H1 (cell line): ENCODE results near the gene TASP1. TPM values are rescaled to one million over a fixed set of nuclear protein-coding genes. Genes with fewer than 3 reads are reported as not detected.

Source experiments
- CTCF ChIA-PET: fragments of 300-600 bp; sonication (Branson Sonifier 250); formaldehyde crosslinking; loops from one replicate; lab custom pipeline; 2021; ENCODE audit not compliant: partially characterized antibody; lab: Charles Lee
- POLR2A ChIA-PET: fragments of 300-600 bp; sonication (Branson Sonifier 250); formaldehyde crosslinking; loops from one replicate; lab custom pipeline; 2021; ENCODE audit warnings: inconsistent platforms; ENCODE audit not compliant: partially characterized antibody; lab: Charles Lee
- DNase-seq, 2 experiments: peaks; one replicate each; pipeline versions ENCODE4 v3.0.0 to v3.0.0-alpha.2; 2010 to 2022; ENCODE audit warnings: low spot score in 2 of 2, low read depth in 1 of 2, mixed read lengths in 1 of 2
- FAIRE-seq: peaks from 2 replicates; lab custom pipeline; 2011; peaks lifted over from hg19 to GRCh38; lab: Jason Lieb, UNC
- H2AFZ ChIP-seq: 2 replicates; pipeline ENCODE4 v1.8.1; 2012; ENCODE audit warnings: low read length, inconsistent platforms
- H2AK5ac ChIP-seq: 2 replicates; pipeline ENCODE4 v1.6.1; 2013; ENCODE audit warnings: low read depth, low read length
- H2BK120ac ChIP-seq: replicated peaks from 2 replicates; pipeline ENCODE3; 2013; ENCODE audit warnings: low read depth, low read length, inconsistent platforms
- H2BK12ac ChIP-seq: 2 replicates; pipeline ENCODE4 v1.6.1; 2013; ENCODE audit warnings: low read depth, low read length
- H2BK15ac ChIP-seq: 2 replicates; pipeline ENCODE4 v1.6.1; 2013; ENCODE audit warnings: low read length
- H2BK20ac ChIP-seq: 2 replicates; pipeline ENCODE4 v1.6.1; 2013; ENCODE audit warnings: low read length
- H2BK5ac ChIP-seq: 2 replicates; pipeline ENCODE4 v1.6.1; 2013; ENCODE audit warnings: low read depth, low read length
- H3K14ac ChIP-seq: 2 replicates; pipeline ENCODE4 v1.6.1; 2013; ENCODE audit warnings: inconsistent platforms; ENCODE audit not compliant: insufficient read length
- H3K18ac ChIP-seq: 2 replicates; pipeline ENCODE4 v1.6.1; 2013; ENCODE audit warnings: low read length; ENCODE audit errors: extremely low read depth
- H3K23ac ChIP-seq: 2 replicates; pipeline ENCODE4 v1.6.1; 2013; ENCODE audit warnings: inconsistent platforms; ENCODE audit not compliant: insufficient read length
- H3K23me2 ChIP-seq: 2 replicates; pipeline ENCODE4 v1.6.1; 2013; ENCODE audit warnings: low read depth, low read length
- H3K27ac ChIP-seq: 2 replicates; pipeline ENCODE4 v1.6.1; 2011; ENCODE audit warnings: low read depth, low read length, inconsistent platforms
- H3K27me3 ChIP-seq, 4 experiments: replicated peaks in 1 of 4; 1 replicate in 1 of 4; 2 replicates in 3 of 4; pipeline versions ENCODE4 v1.6.1 to v1.8.1; 2011 to 2013; ENCODE audit warnings: low read length in 3 of 4, mild to moderate bottlenecking in 3 of 4, inconsistent platforms in 2 of 4, mixed read lengths in 2 of 4, moderate library complexity in 1 of 4; ENCODE audit not compliant: control insufficient read depth in 3 of 4, insufficient read depth in 3 of 4; ENCODE audit errors: extremely low read depth in 1 of 4
- H3K36me3 ChIP-seq, 4 experiments: 2 replicates each; pipeline versions ENCODE4 v1.6.1 to v1.8.1; 2011 to 2013; ENCODE audit warnings: mild to moderate bottlenecking in 4 of 4, low read length in 3 of 4, moderate library complexity in 2 of 4, control low read depth in 1 of 4, inconsistent platforms in 1 of 4; ENCODE audit not compliant: insufficient read depth in 4 of 4, control insufficient read depth in 2 of 4
- H3K4ac ChIP-seq: replicated peaks from 2 replicates; pipeline ENCODE3; 2013; ENCODE audit warnings: low read length, low read depth, mixed read lengths, inconsistent platforms; ENCODE audit not compliant: insufficient read length
- H3K4me1 ChIP-seq, 4 experiments: replicated peaks in 1 of 4; 1 replicate in 1 of 4; 2 replicates in 3 of 4; pipeline versions ENCODE4 v1.6.1 to v1.8.1; 2011 to 2013; ENCODE audit warnings: low read length in 3 of 4, inconsistent platforms in 2 of 4, mixed read lengths in 1 of 4; ENCODE audit not compliant: insufficient read depth in 4 of 4, control insufficient read depth in 3 of 4
- H3K4me2 ChIP-seq, 2 experiments: 2 replicates each; pipeline versions ENCODE4 v1.6.1 to v1.8.1; 2011 to 2013; ENCODE audit warnings: low read depth in 2 of 2, low read length in 2 of 2, control low read depth in 1 of 2, inconsistent platforms in 1 of 2, mild to moderate bottlenecking in 1 of 2; ENCODE audit not compliant: insufficient read depth in 1 of 2
- H3K4me3 ChIP-seq, 4 experiments: fragments of 200-600, 300-600 bp in 1 of 4; sonication (generic), shearing (Covaris generic), sonication (Bioruptor Twin) in 1 of 4; 2 replicates each; pipeline versions ENCODE4 v1.5.1 to v1.8.1; 2011 to 2016; ENCODE audit warnings: low read length in 4 of 4, low read depth in 3 of 4, control low read depth in 2 of 4, inconsistent platforms in 2 of 4, mild to moderate bottlenecking in 2 of 4, mixed read lengths in 1 of 4, moderate library complexity in 1 of 4; ENCODE audit not compliant: insufficient read depth in 2 of 4; ENCODE audit errors: extremely low read depth in 1 of 4
- H3K56ac ChIP-seq: replicated peaks from 2 replicates; pipeline ENCODE3; 2013; ENCODE audit warnings: low read depth, mild to moderate bottlenecking, mixed read lengths, low read length, inconsistent platforms; ENCODE audit not compliant: insufficient read length
- H3K79me1 ChIP-seq: 2 replicates; pipeline ENCODE4 v1.6.1; 2013; ENCODE audit warnings: low read depth, low read length, control low read depth
- H3K79me2 ChIP-seq, 2 experiments: 2 replicates each; pipeline versions ENCODE4 v1.6.1 to v1.8.1; 2012 to 2013; ENCODE audit warnings: low read length in 2 of 2, mild to moderate bottlenecking in 2 of 2, inconsistent platforms in 1 of 2; ENCODE audit not compliant: insufficient read depth in 2 of 2, control insufficient read depth in 1 of 2
- H3K9ac ChIP-seq, 4 experiments: replicated peaks in 1 of 4; 1 replicate in 1 of 4; 2 replicates in 3 of 4; pipeline versions ENCODE4 v1.6.1 to v1.8.1; 2011 to 2013; ENCODE audit warnings: low read depth in 3 of 4, low read length in 3 of 4, control low read depth in 2 of 4, mild to moderate bottlenecking in 2 of 4, moderate library complexity in 2 of 4, inconsistent platforms in 1 of 4; ENCODE audit errors: extremely low read depth in 1 of 4
- H3K9me3 ChIP-seq, 2 experiments: 2 replicates each; pipeline versions ENCODE4 v1.6.1 to v1.8.1; 2012 to 2013; ENCODE audit warnings: mild to moderate bottlenecking in 2 of 2, moderate library complexity in 2 of 2, control low read depth in 1 of 2, inconsistent platforms in 1 of 2, low read depth in 1 of 2, low read length in 1 of 2, mixed read lengths in 1 of 2; ENCODE audit not compliant: insufficient read depth in 2 of 2
- H4K20me1 ChIP-seq, 2 experiments: replicated peaks in 1 of 2; 2 replicates each; pipeline versions ENCODE3 to v1.8.1; 2011 to 2013; ENCODE audit warnings: inconsistent platforms in 2 of 2, low read length in 2 of 2, mild to moderate bottlenecking in 1 of 2; ENCODE audit not compliant: insufficient read depth in 2 of 2, control insufficient read depth in 1 of 2
- H4K5ac ChIP-seq: 2 replicates; pipeline ENCODE4 v1.6.1; 2013; ENCODE audit warnings: low read length, low read depth, mixed read lengths, inconsistent platforms; ENCODE audit not compliant: insufficient read length
- H4K8ac ChIP-seq: 2 replicates; pipeline ENCODE4 v1.8.0; 2013; ENCODE audit warnings: mild to moderate bottlenecking, moderate library complexity, low read length, inconsistent platforms; ENCODE audit not compliant: insufficient read depth; ENCODE audit errors: extremely low read depth
- H4K91ac ChIP-seq: replicated peaks from 2 replicates; pipeline ENCODE3; 2013; ENCODE audit warnings: low read length, mixed read lengths, inconsistent platforms; ENCODE audit not compliant: insufficient read length
- EP300 ChIP-seq, 2 experiments: IDR thresholded peaks; 1 replicate in 1 of 2; 2 replicates in 1 of 2; pipeline ENCODE4 v1.6.1; 2011 to 2012; ENCODE audit warnings: low read depth in 2 of 2, low read length in 2 of 2, mild to moderate bottlenecking in 2 of 2, borderline replicate concordance in 1 of 2, inconsistent platforms in 1 of 2, moderate library complexity in 1 of 2
- HDAC2 ChIP-seq, 2 experiments: fragments of 300-600 bp in 1 of 2; sonication (generic) in 1 of 2; IDR thresholded peaks; 2 replicates each; pipeline ENCODE4 v1.6.1; 2011 to 2012; ENCODE audit warnings: low read depth in 2 of 2, low read length in 2 of 2, mild to moderate bottlenecking in 2 of 2, moderate library complexity in 2 of 2, borderline replicate concordance in 1 of 2, inconsistent platforms in 1 of 2
- KDM1A ChIP-seq: fragments of 200-600, 300-600 bp; sonication (generic); IDR thresholded peaks from 2 replicates; pipeline ENCODE4 v1.7.1; 2016; ENCODE audit warnings: mild to moderate bottlenecking, low read length, borderline replicate concordance
- KDM5A ChIP-seq: fragments of 200-600 bp; IDR thresholded peaks from 2 replicates; pipeline ENCODE4 v1.7.1; 2012; ENCODE audit warnings: mild to moderate bottlenecking, low read length, inconsistent platforms, mixed read lengths
- MAFK ChIP-seq: IDR thresholded peaks from 2 replicates; pipeline ENCODE4 v1.6.1; 2012; ENCODE audit warnings: low read depth, mild to moderate bottlenecking, improper control_type of control experiment, low read length
- NANOG ChIP-seq: IDR thresholded peaks from 2 replicates; pipeline ENCODE4 v1.6.1; 2011; ENCODE audit warnings: low read length, low read depth, mild to moderate bottlenecking, inconsistent platforms; ENCODE audit not compliant: insufficient read depth, poor library complexity, severe bottlenecking
- POLR2A ChIP-seq, 2 experiments: IDR thresholded peaks; 1 replicate in 1 of 2; 2 replicates in 1 of 2; pipeline ENCODE4 v1.6.1; 2011; ENCODE audit warnings: low read depth in 2 of 2, low read length in 2 of 2, mild to moderate bottlenecking in 2 of 2; ENCODE audit errors: control extremely low read depth in 1 of 2
- RNF2 ChIP-seq: fragments of 200-900, 300-1000 bp; sonication (generic); IDR thresholded peaks from 2 replicates; pipeline ENCODE4 v1.7.1; 2016; ENCODE audit warnings: borderline replicate concordance, low read depth, mild to moderate bottlenecking, antibody characterized with exemption, low read length; ENCODE audit not compliant: poor library complexity, severe bottlenecking; ENCODE audit errors: missing control alignments
- WGBS, 2 experiments: shearing (Covaris generic) in 1 of 2; methylation state at CpG; one replicate each; pipeline versions ENCODE4 v1.1.6 to v1.1.7; 2013 to 2015; ENCODE audit warnings: low lambda C conversion rate in 2 of 2, mixed read lengths in 2 of 2, inconsistent platforms in 1 of 2, low coverage in 1 of 2, missing lambda C conversion rate in 1 of 2; ENCODE audit not compliant: insufficient replicate concordance in 2 of 2, insufficient coverage in 1 of 2, insufficient read length in 1 of 2; ENCODE audit errors: extremely low coverage in 1 of 2, missing lambda C conversion rate in 1 of 2; 5-methylcytosine and 5-hydroxymethylcytosine counted together
- polyA plus RNA-seq, 7 experiments: library from polyadenylated mRNA; depleted of rRNA in 3 of 7; stranded (reverse) in 5 of 7; unstranded in 2 of 7; fragments of >200 nt in 5 of 7; fragments of 200-250 nt in 2 of 7; gene quantifications; 1 replicate in 5 of 7; 2 replicates in 1 of 7; 4 replicates in 1 of 7; pipeline versions ENCODE4 v1.2.1 to v1.2.3, GENCODE V29; 2011 to 2013; ENCODE audit warnings: missing spikeins in 2 of 7, mixed read lengths in 2 of 7
- total RNA-seq: library from RNA; stranded (reverse); fragmentation: NEBNext Ultra II Directional; extraction: Animal tissue kit (Norgen Biotek cat#: 25700); gene quantifications from 2 replicates; pipeline ENCODE4 v1.2.1, GENCODE V29; 2021
- TF ChIP-seq, protein P1 (sequence below): IDR thresholded peaks from 2 replicates; pipeline ENCODE4 v1.6.1; 2011; ENCODE audit warnings: low read length, improper control_type of control experiment

TASP1 gene
- total and polyA plus RNA-seq, 2 of the 8 experiments (the other 6 are each of a cell fraction or from before 2014, with no cell fraction given) = 4.5 to 10.9 TPM

DNA sequence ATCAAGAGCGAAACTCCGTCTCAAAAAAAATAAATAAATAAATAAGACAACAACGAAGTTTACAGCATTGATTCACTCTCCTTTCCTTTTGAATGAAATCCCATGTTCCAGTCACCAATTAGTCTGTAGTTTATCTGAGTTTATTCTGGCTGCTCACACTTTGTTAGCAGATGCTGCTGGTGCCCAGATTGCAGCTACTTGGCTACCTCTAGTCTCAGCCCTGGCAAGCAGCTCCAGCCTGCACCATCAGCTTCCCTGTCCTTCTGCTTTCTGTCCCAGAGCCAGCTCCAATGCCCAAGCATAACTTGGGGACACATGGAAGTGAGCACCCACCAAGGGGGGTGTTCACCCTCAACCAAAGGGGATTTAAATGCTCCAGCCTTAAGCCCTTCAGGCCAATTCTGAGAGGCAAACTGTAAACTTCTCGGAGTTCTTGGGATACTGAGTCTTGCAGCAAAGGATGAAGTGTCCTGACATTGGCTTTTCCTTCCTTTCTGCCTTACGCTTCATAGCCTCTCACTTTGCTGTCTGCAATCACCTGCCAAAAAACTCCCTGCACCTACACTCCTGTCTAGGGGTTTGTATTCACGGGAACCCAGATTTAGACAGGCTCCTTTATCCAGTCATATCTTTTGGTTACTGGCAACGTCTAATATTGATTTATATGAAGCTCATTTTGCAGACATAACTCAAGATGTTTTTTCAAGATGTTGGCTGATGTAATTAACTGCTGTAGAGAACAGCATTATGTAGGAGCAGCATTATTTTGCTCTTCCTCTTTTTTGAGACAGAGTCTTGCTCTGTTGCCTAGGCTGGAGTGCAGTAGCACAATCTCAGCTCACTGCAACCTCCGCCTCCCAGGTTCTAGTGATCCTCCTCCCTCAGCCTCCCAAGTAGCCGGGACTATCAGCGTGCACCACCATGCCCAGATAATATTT lies 9.8 kb upstream of the TASP1 start:
- H3K4me1 ChIP-seq = peaks cover 0 to 9% (median 0%) of the 10 kb centered on the region in 4 experiments; a peak in 1 of 7 replicates
- H3K4ac ChIP-seq = no peak overlapping the region
- 94% methylated on average over 9 of the region's 10 CpGs; no CpG with 5 or more reads in 1 of the 2 experiments for WGBS, 2 experiments
- no peak overlapping the region for H2BK15ac ChIP-seq
- ChIA-PET CTCF (interaction anchor here (0.8 to 1.6 kb wide), 3 partner anchors 19 to 346 kb away, joined by 3 to 8 read pairs (median 3); no protein-coding TSS in a partner anchor), POLR2A (interaction anchor here (0.6 kb wide), 1 partner anchor 101 kb away, joined by 5 read pairs; no protein-coding TSS in a partner anchor)
- H3K9ac ChIP-seq = no peak overlapping the region
- no peaks in the 10 kb centered on the region for H4K20me1 ChIP-seq
- H3K27me3 ChIP-seq = no peaks in the 10 kb centered on the region
- H2BK120ac ChIP-seq = no peak overlapping the region
- no peak overlapping the region for H3K56ac ChIP-seq
- no peak overlapping the region for H3K4me3 ChIP-seq
- H3K14ac ChIP-seq = no peak overlapping the region
- H3K79me2 ChIP-seq = no peaks in the 10 kb centered on the region
- no peak for FAIRE-seq
- no peak for DNase-seq
- H3K9me3 ChIP-seq = no peaks in the 10 kb centered on the region
- no peak overlapping the region for H2AK5ac ChIP-seq
- no peak overlapping the region for H4K91ac ChIP-seq
- no peak overlapping the region for H2BK5ac ChIP-seq
- no peaks in the 10 kb centered on the region for H3K36me3 ChIP-seq
- H3K23ac ChIP-seq = no peak overlapping the region
- H2BK20ac ChIP-seq = no peak overlapping the region
- no peak overlapping the region for H4K5ac ChIP-seq
- H3K18ac ChIP-seq = no peak overlapping the region
- H3K23me2 ChIP-seq = no peaks in the 10 kb centered on the region
- 0 out of 4 replicates have a peak overlapping the region, but pooled peaks of 1 of the 2 experiments have one; percentile 43 for H3K4me2 ChIP-seq
- peak overlapping the region; percentile 58; the same call in 1 of the 2 replicates for H2AFZ ChIP-seq
- H2BK12ac ChIP-seq = no peak overlapping the region
- H4K8ac ChIP-seq = no peak overlapping the region
- H3K27ac ChIP-seq = no peak overlapping the region
- H3K79me1 ChIP-seq = no peaks in the 10 kb centered on the region
- TF ChIP-seq EP300 (IDR thresholded peaks at IDR 0.05; ENCODE audit: borderline replicate concordance in 1 of 2, low read depth in 2 of 2, low read length in 2 of 2) = no peak
- no peak for TF ChIP-seq KDM5A
- TF ChIP-seq MAFK = no peak
- TF ChIP-seq, protein P1, sequence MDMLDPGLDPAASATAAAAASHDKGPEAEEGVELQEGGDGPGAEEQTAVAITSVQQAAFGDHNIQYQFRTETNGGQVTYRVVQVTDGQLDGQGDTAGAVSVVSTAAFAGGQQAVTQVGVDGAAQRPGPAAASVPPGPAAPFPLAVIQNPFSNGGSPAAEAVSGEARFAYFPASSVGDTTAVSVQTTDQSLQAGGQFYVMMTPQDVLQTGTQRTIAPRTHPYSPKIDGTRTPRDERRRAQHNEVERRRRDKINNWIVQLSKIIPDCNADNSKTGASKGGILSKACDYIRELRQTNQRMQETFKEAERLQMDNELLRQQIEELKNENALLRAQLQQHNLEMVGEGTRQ = no peak
- TF ChIP-seq HDAC2 (IDR thresholded peaks at IDR 0.05; ENCODE audit: borderline replicate concordance in 1 of 2, low read depth in 2 of 2, low read length in 2 of 2) = no peak
- TF ChIP-seq KDM1A = no peak
- no peak for TF ChIP-seq NANOG
- no peak for TF ChIP-seq RNF2
- no peak for TF ChIP-seq POLR2A (IDR thresholded peaks at IDR 0.05; ENCODE audit: control extremely low read depth in 1 of 2, low read depth in 2 of 2, low read length in 2 of 2)
